Activated T-helper 17 cell treated with anti-CD3 and anti-CD28 coated beads, Interleukin-2, amount 50 U/mL, for 72 hours (primary cell): ENCODE measurements around the gene INS. TPM values are rescaled to one million over a fixed set of nuclear protein-coding genes. Genes with fewer than 3 reads are reported as not detected.
"Not testable (repeated sequence)": the region's sequence is repeated elsewhere in the genome, so short reads cannot be mapped to it uniquely, and the experiment has no call there.

ENCODE experiments used
- ATAC-seq: fragments of 150-1000 bp; cut with Tn5 transposase; replicated peaks from 2 replicates; pipeline ENCODE4 v1.10.0; 2021; ENCODE audit warnings: mild to moderate bottlenecking, moderate library complexity
- H3K27ac Mint-ChIP-seq: one replicate; pipeline ENCODE4 v1.8.0; 2022; ENCODE audit warnings: mixed read lengths
- H3K27me3 Mint-ChIP-seq: one replicate; pipeline ENCODE4 v1.8.0; 2022; ENCODE audit warnings: mixed read lengths
- H3K36me3 Mint-ChIP-seq: one replicate; pipeline ENCODE4 v1.8.0; 2022; ENCODE audit warnings: low read depth, mild to moderate bottlenecking, mixed read lengths
- H3K4me1 Mint-ChIP-seq: one replicate; pipeline ENCODE4 v1.8.0; 2022; ENCODE audit warnings: mixed read lengths
- H3K4me3 Mint-ChIP-seq: one replicate; pipeline ENCODE4 v1.8.0; 2022; ENCODE audit warnings: mild to moderate bottlenecking, mixed read lengths
- H3K9me3 Mint-ChIP-seq: one replicate; pipeline ENCODE4 v1.8.0; 2022; ENCODE audit warnings: mixed read lengths
- total RNA-seq, 2 donors: library from RNA; stranded (reverse); gene quantifications; one replicate each; pipeline ENCODE4 v1.2.3, GENCODE V29; 2022

The INS gene
- total RNA-seq, 2 donors from 2014 or later, result not detected

- Mint-ChIP-seq H3K36me3 (no peaks in the 10 kb centered on the region), H3K4me3 (no peak overlapping the region), H3K27ac (no peak overlapping the region), H3K27me3 (peaks cover 3% of the 10 kb centered on the region), H3K9me3 (no peaks in the 10 kb centered on the region), H3K4me1 (peaks cover 4% of the 10 kb centered on the region)
- no peak for ATAC-seq
These were observed 18.5 kb upstream of the INS start for GRCh38 chr11:2179516-2179915.

GRCh38 chr11:2178906-2179494 lies 18.0 kb upstream of the INS start:
- Mint-ChIP-seq H3K9me3 (no peaks in the 10 kb centered on the region), H3K4me1 (peaks cover 4% of the 10 kb centered on the region), H3K27me3 (peaks cover 3% of the 10 kb centered on the region), H3K4me3 (no peak overlapping the region), H3K36me3 (no peaks in the 10 kb centered on the region), H3K27ac (no peak overlapping the region)
- ATAC-seq, result no peak

GRCh38 chr11:2178055-2178773 lies 17.2 kb upstream of the INS start:
- H3K4me1 Mint-ChIP-seq, H3K9me3 Mint-ChIP-seq, H3K27me3 Mint-ChIP-seq, H3K27ac Mint-ChIP-seq, H3K4me3 Mint-ChIP-seq, H3K36me3 Mint-ChIP-seq, ATAC-seq: not testable (repeated sequence)

- Mint-ChIP-seq H3K27ac (no peak overlapping the region), H3K4me3 (no peak overlapping the region), H3K36me3 (no peaks in the 10 kb centered on the region), H3K27me3 (no peaks in the 10 kb centered on the region), H3K9me3 (no peaks in the 10 kb centered on the region), H3K4me1 (no peaks in the 10 kb centered on the region)
- no peak for ATAC-seq
These were observed 16.1 kb upstream of the INS start for GRCh38 chr11:2177076-2177475.

- Mint-ChIP-seq H3K9me3 (no peaks in the 10 kb centered on the region), H3K4me1 (no peaks in the 10 kb centered on the region), H3K27ac (no peak overlapping the region), H3K27me3 (no peaks in the 10 kb centered on the region), H3K4me3 (no peak overlapping the region), H3K36me3 (no peaks in the 10 kb centered on the region)
- ATAC-seq, result no peak
These were observed 15.4 kb upstream of the INS start for GRCh38 chr11:2176389-2176900.

GRCh38 chr11:2175659-2176058 lies 14.7 kb upstream of the INS start:
- ATAC-seq, result no peak
- no peak overlapping the region for H3K4me3 Mint-ChIP-seq
- no peaks in the 10 kb centered on the region for H3K4me1 Mint-ChIP-seq
- H3K36me3 Mint-ChIP-seq, result no peaks in the 10 kb centered on the region
- H3K27me3 Mint-ChIP-seq, result no peaks in the 10 kb centered on the region
- H3K27ac Mint-ChIP-seq, result no peak overlapping the region
- no peaks in the 10 kb centered on the region for H3K9me3 Mint-ChIP-seq

- H3K36me3 Mint-ChIP-seq, result no peaks in the 10 kb centered on the region
- H3K9me3 Mint-ChIP-seq, result no peaks in the 10 kb centered on the region
- H3K4me3 Mint-ChIP-seq, result no peak overlapping the region
- ATAC-seq, result no peak
- no peaks in the 10 kb centered on the region for H3K4me1 Mint-ChIP-seq
- H3K27me3 Mint-ChIP-seq, result no peaks in the 10 kb centered on the region
- no peak overlapping the region for H3K27ac Mint-ChIP-seq
These were observed 13.4 kb upstream of the INS start for GRCh38 chr11:2174361-2174760.

- Mint-ChIP-seq H3K27me3 (no peaks in the 10 kb centered on the region), H3K27ac (no peak overlapping the region), H3K36me3 (no peaks in the 10 kb centered on the region), H3K4me1 (no peaks in the 10 kb centered on the region), H3K4me3 (no peak overlapping the region), H3K9me3 (no peaks in the 10 kb centered on the region)
- no peak for ATAC-seq
These were observed 12.8 kb upstream of the INS start for GRCh38 chr11:2173761-2174160.

- H3K9me3 Mint-ChIP-seq, result no peaks in the 10 kb centered on the region
- no peak overlapping the region for H3K27ac Mint-ChIP-seq
- H3K27me3 Mint-ChIP-seq, result no peaks in the 10 kb centered on the region
- no peaks in the 10 kb centered on the region for H3K4me1 Mint-ChIP-seq
- no peak for ATAC-seq
- no peak overlapping the region for H3K4me3 Mint-ChIP-seq
- no peaks in the 10 kb centered on the region for H3K36me3 Mint-ChIP-seq
These were observed 12.2 kb upstream of the INS start for GRCh38 chr11:2173150-2173693.

GRCh38 chr11:2172676-2173075 lies 11.7 kb upstream of the INS start:
- no peaks in the 10 kb centered on the region for H3K27me3 Mint-ChIP-seq

GRCh38 chr11:2171591-2172003 lies 10.6 kb upstream of the INS start, which contains the start of gene TH:
TSS of gene TH (minus strand) at chr11:2171815. CDS start at chr11:2171786, 29 bp downstream.
- H3K4me1 Mint-ChIP-seq, result no peaks in the 10 kb centered on the region
- H3K36me3 Mint-ChIP-seq, result no peaks in the 10 kb centered on the region
- no peak within 1 kb of the TSS for H3K4me3 Mint-ChIP-seq
- no peak within 1 kb of the TSS for H3K27ac Mint-ChIP-seq
- H3K27me3 Mint-ChIP-seq, result no peaks in the 10 kb centered on the region
- no peaks in the 10 kb centered on the region for H3K9me3 Mint-ChIP-seq
- no peak for ATAC-seq

More at GRCh38 chr11:2172676-2173075, 11.7 kb upstream of the INS start:
- no peak overlapping the region for H3K4me3 Mint-ChIP-seq
- no peaks in the 10 kb centered on the region for H3K9me3 Mint-ChIP-seq
- H3K4me1 Mint-ChIP-seq, result no peaks in the 10 kb centered on the region
- ATAC-seq, result no peak
- H3K27ac Mint-ChIP-seq, result no peak overlapping the region
- H3K36me3 Mint-ChIP-seq, result no peaks in the 10 kb centered on the region

GRCh38 chr11:2169626-2170570 lies 8.9 kb upstream of the INS start:
- Mint-ChIP-seq H3K27me3 (no peaks in the 10 kb centered on the region), H3K4me1 (no peaks in the 10 kb centered on the region), H3K4me3 (no peak overlapping the region), H3K36me3 (no peaks in the 10 kb centered on the region), H3K9me3 (no peaks in the 10 kb centered on the region), H3K27ac (no peak overlapping the region)
- ATAC-seq, result no peak

- Mint-ChIP-seq H3K9me3 (no peaks in the 10 kb centered on the region), H3K36me3 (no peaks in the 10 kb centered on the region), H3K27me3 (no peaks in the 10 kb centered on the region), H3K27ac (no peak overlapping the region), H3K4me3 (no peak overlapping the region), H3K4me1 (no peaks in the 10 kb centered on the region)
- no peak for ATAC-seq
These were observed 8.0 kb upstream of the INS start for GRCh38 chr11:2169005-2169378.

GRCh38 chr11:2168286-2169004 lies 7.4 kb upstream of the INS start:
- Mint-ChIP-seq H3K9me3 (no peaks in the 10 kb centered on the region), H3K27ac (no peak overlapping the region), H3K36me3 (no peaks in the 10 kb centered on the region), H3K27me3 (no peaks in the 10 kb centered on the region), H3K4me3 (no peak overlapping the region), H3K4me1 (no peaks in the 10 kb centered on the region)
- no peak for ATAC-seq
